Panc1 (cell line): ENCODE data around the gene HMGA1. TPM values are rescaled to one million over a fixed set of nuclear protein-coding genes. Genes with fewer than 3 reads are reported as not detected.

Experiments
- ATAC-seq: fragments of 200-7000 bp; cut with Tn5 transposase; 2 replicates; pipeline ENCODE4 v1.9.1; 2020; ENCODE audit warnings: mild to moderate bottlenecking, moderate library complexity
- BruUV-seq: library from RNA; stranded (reverse); fragments of 400-500 nt; replicated peaks from 2 replicates; lab custom pipeline; 2021; lab: Mats Ljungman, UMichigan
- CTCF ChIA-PET: fragments of 300-600 bp; sonication (Branson Sonifier 250); formaldehyde crosslinking; loops from one replicate; lab custom pipeline; 2022; ENCODE audit warnings: antibody characterized with exemption; lab: Charles Lee
- POLR2A ChIA-PET: fragments of 300-600 bp; sonication (Branson Sonifier 250); formaldehyde crosslinking; loops from one replicate; lab custom pipeline; 2022; ENCODE audit warnings: antibody characterized with exemption; lab: Charles Lee
- DNase-seq: peaks from one replicate; pipeline ENCODE4 v3.0.0-alpha.2; 2010; ENCODE audit warnings: low read depth, low spot score
- H3K27ac ChIP-seq: 2 replicates; pipeline ENCODE4 v1.5.1; 2011; ENCODE audit warnings: mild to moderate bottlenecking, low read length, inconsistent platforms
- H3K27me3 ChIP-seq: fragments of 200-500 bp; sonication (Bioruptor generic); 2 replicates; pipeline ENCODE4 v1.6.0; 2014; ENCODE audit warnings: low read length, inconsistent platforms; ENCODE audit not compliant: control insufficient read depth, insufficient read depth
- H3K36me3 ChIP-seq: fragments of 200-500 bp; sonication (Bioruptor generic); 2 replicates; pipeline ENCODE4 v1.5.1; 2014; ENCODE audit warnings: inconsistent platforms, mild to moderate bottlenecking, low read length, moderate library complexity; ENCODE audit not compliant: control insufficient read depth, insufficient read depth
- H3K4me1 ChIP-seq: 2 replicates; pipeline ENCODE4 v1.5.1; 2011; ENCODE audit warnings: inconsistent platforms, mild to moderate bottlenecking, low read length, moderate library complexity; ENCODE audit not compliant: control insufficient read depth, insufficient read depth
- H3K4me3 ChIP-seq, 2 experiments: 2 replicates each; pipeline ENCODE4 v1.5.1; 2011 to 2012; ENCODE audit warnings: low read depth in 2 of 2, low read length in 2 of 2, mild to moderate bottlenecking in 2 of 2, inconsistent platforms in 1 of 2, moderate library complexity in 1 of 2
- H3K9me3 ChIP-seq: fragments of 200-500 bp; sonication (Bioruptor generic); 2 replicates; pipeline ENCODE4 v1.5.1; 2014; ENCODE audit warnings: low read depth, mild to moderate bottlenecking, inconsistent platforms, low read length, moderate library complexity; ENCODE audit not compliant: control insufficient read depth, insufficient read depth
- CTCF ChIP-seq: fragments of 450-650 bp; IDR thresholded peaks from 2 replicates; pipeline ENCODE4 v1.5.1; 2017; ENCODE audit warnings: mild to moderate bottlenecking
- POLR2AphosphoS5 ChIP-seq: IDR thresholded peaks from 2 replicates; pipeline ENCODE4 v1.6.1; 2012; ENCODE audit warnings: mild to moderate bottlenecking, low read depth, low read length, moderate library complexity
- REST ChIP-seq, 2 experiments: IDR thresholded peaks; 2 replicates each; pipeline ENCODE4 v1.6.1; 2011 to 2012; ENCODE audit warnings: low read depth in 2 of 2, control low read depth in 1 of 2, low read length in 1 of 2, mild to moderate bottlenecking in 1 of 2, moderate library complexity in 1 of 2; ENCODE audit not compliant: insufficient read depth in 1 of 2
- SIN3A ChIP-seq: IDR thresholded peaks from 2 replicates; pipeline ENCODE4 v1.6.1; 2012; ENCODE audit warnings: low read depth, mild to moderate bottlenecking, low read length, moderate library complexity, borderline replicate concordance; ENCODE audit not compliant: insufficient read depth
- TCF7L2 ChIP-seq: IDR thresholded peaks from 2 replicates; pipeline ENCODE4 v1.6.1; 2011; ENCODE audit warnings: mild to moderate bottlenecking, low read depth, low read length, inconsistent platforms
- in situ Hi-C: cut with HindIII; loops from 2 replicates; pipeline ENCODE4 v1.10.0; 2016; ENCODE audit warnings: low sequenced_read_pairs, low pct_unique_long_range_greater_than_20kb
- intact Hi-C: fragments of 100-400 bp; cut with micrococcal nuclease; formaldehyde crosslinking; loops from one replicate; pipeline ENCODE4 v1.10.0; 2022; ENCODE audit not compliant: unreplicated experiment
- total RNA-seq: library from RNA; stranded (reverse); gene quantifications from one replicate; pipeline ENCODE4 v1.2.1, GENCODE V29; 2021; ENCODE audit not compliant: unreplicated experiment

Gene HMGA1
- total RNA-seq, 1 experiment from 2014 or later: 444 TPM

GRCh38 chr6:34276191-34276590 lies 39.5 kb downstream of the HMGA1 start:
- TF ChIP-seq POLR2AphosphoS5 (no peak), CTCF (no peak), SIN3A (no peak), TCF7L2 (no peak), REST (IDR thresholded peaks at IDR 0.05; ENCODE audit: insufficient read depth in 1 of 2, low read depth in 2 of 2, low read length in 1 of 2) (no peak)
- ATAC-seq (no peak), DNase-seq (no peak)
- no TSS peak for BruUV-seq
- Histone ChIP-seq H3K4me1 (no peaks in the 10 kb centered on the region), H3K27ac (no peak overlapping the region), H3K27me3 (no peaks in the 10 kb centered on the region), H3K36me3 (no peaks in the 10 kb centered on the region), H3K9me3 (no peaks in the 10 kb centered on the region), H3K4me3 (no peak overlapping the region)
- ChIA-PET POLR2A (no interaction called here), CTCF (no interaction called here)
- intact Hi-C loops: no loop called here
- in situ Hi-C loops: no loop called here

- BruUV-seq: no TSS peak
- Histone ChIP-seq H3K4me3 (no peak overlapping the region), H3K36me3 (no peaks in the 10 kb centered on the region), H3K27ac (no peak overlapping the region), H3K4me1 (no peaks in the 10 kb centered on the region), H3K9me3 (no peaks in the 10 kb centered on the region), H3K27me3 (no peaks in the 10 kb centered on the region)
- POLR2A ChIA-PET: interaction anchor here (1.2 kb wide), 1 partner anchor 19 kb away, joined by 3 read pairs; no protein-coding TSS in a partner anchor
- DNase-seq (no peak), ATAC-seq (0 out of 2 replicates have a peak, but pooled peaks have one; percentile 35)
- TF ChIP-seq CTCF (no peak), POLR2AphosphoS5 (no peak), REST (IDR thresholded peaks at IDR 0.05; ENCODE audit: insufficient read depth in 1 of 2, low read depth in 2 of 2, low read length in 1 of 2) (no peak), TCF7L2 (no peak), SIN3A (no peak)
- CTCF ChIA-PET: no interaction called here
- in situ Hi-C loops: no loop called here
- intact Hi-C loops: no loop called here
Observed at GRCh38 chr6:34276881-34277762, 40.4 kb downstream of the HMGA1 start.
